ENCODE results near the gene PLA2G4F. TPM values are rescaled to one million over a fixed set of nuclear protein-coding genes. Genes with fewer than 3 reads are reported as not detected.
A peak's percentile ranks its signal among the peaks of the same experiment; 100 is the strongest.

The PLA2G4F gene
- polyA plus RNA-seq, 3 donors from 2014 or later = not detected

- Mint-ChIP-seq H3K27ac (peak overlapping the region in 1 of 6 donors; percentile 2), H3K4me3 (no peak overlapping the region), H3K9me3 (no peaks in the 10 kb centered on the region), H3K4me1 (no peaks in the 10 kb centered on the region), H3K36me3 (peaks cover 18 to 39% (median 29%) of the 10 kb centered on the region in 3 donors), H3K27me3 (ENCODE audit: low read depth in 3 of 3) (peaks cover 0 to 2% (median 0%) of the 10 kb centered on the region in 3 donors)
- no peak for DNase-seq
Observed at GRCh38 chr15:42158941-42159340, 2.5 kb upstream of the PLA2G4F start.

GRCh38 chr15:42157981-42158765 is 1.7 kb upstream of the PLA2G4F start:
- peaks cover 16 to 32% (median 22%) of the 10 kb centered on the region in 3 donors for H3K36me3 Mint-ChIP-seq
- H3K27me3 Mint-ChIP-seq (ENCODE audit: low read depth in 3 of 3) = peaks cover 0 to 4% (median 0%) of the 10 kb centered on the region in 3 donors
- no peaks in the 10 kb centered on the region for H3K4me1 Mint-ChIP-seq
- H3K4me3 Mint-ChIP-seq = no peak overlapping the region
- H3K9me3 Mint-ChIP-seq = no peaks in the 10 kb centered on the region
- no peak for DNase-seq
- H3K27ac Mint-ChIP-seq = peak overlapping the region in 4 of 6 donors; percentile 2 to 61 (median 36)

- Mint-ChIP-seq H3K9me3 (no peaks in the 10 kb centered on the region), H3K4me3 (no peak overlapping the region), H3K4me1 (no peaks in the 10 kb centered on the region), H3K36me3 (peaks cover 11 to 26% (median 18%) of the 10 kb centered on the region in 3 donors), H3K27ac (peak overlapping the region in 1 of 6 donors; percentile 65), H3K27me3 (ENCODE audit: low read depth in 3 of 3) (peaks cover 0 to 4% (median 0%) of the 10 kb centered on the region in 3 donors)
- DNase-seq = no peak
Observed at GRCh38 chr15:42157381-42157780, 945 bp upstream of the PLA2G4F start.

- Mint-ChIP-seq H3K27me3 (ENCODE audit: low read depth in 3 of 3) (peaks cover 0 to 6% (median 0%) of the 10 kb centered on the region in 3 donors), H3K27ac (no peak overlapping the region), H3K4me1 (no peaks in the 10 kb centered on the region), H3K4me3 (no peak overlapping the region), H3K36me3 (peaks cover 7 to 13% (median 7%) of the 10 kb centered on the region in 3 donors), H3K9me3 (no peaks in the 10 kb centered on the region)
- no peak for DNase-seq
Observed at GRCh38 chr15:42155546-42156242, 742 bp downstream of the PLA2G4F start.

- no peak overlapping the region for H3K27ac Mint-ChIP-seq
- H3K36me3 Mint-ChIP-seq = peaks cover 5 to 11% (median 6%) of the 10 kb centered on the region in 3 donors
- no peaks in the 10 kb centered on the region for H3K9me3 Mint-ChIP-seq
- H3K27me3 Mint-ChIP-seq (ENCODE audit: low read depth in 3 of 3) = peaks cover 0 to 6% (median 0%) of the 10 kb centered on the region in 3 donors
- no peak for DNase-seq
- H3K4me3 Mint-ChIP-seq = no peak overlapping the region
- H3K4me1 Mint-ChIP-seq = no peaks in the 10 kb centered on the region
Observed at GRCh38 chr15:42154956-42155355, 1.5 kb downstream of the PLA2G4F start.

- Mint-ChIP-seq H3K27ac (no peak overlapping the region), H3K4me1 (no peaks in the 10 kb centered on the region), H3K9me3 (no peaks in the 10 kb centered on the region), H3K36me3 (peaks cover 3 to 6% (median 4%) of the 10 kb centered on the region in 3 donors), H3K4me3 (no peak overlapping the region), H3K27me3 (ENCODE audit: low read depth in 3 of 3) (peaks cover 0 to 6% (median 0%) of the 10 kb centered on the region in 3 donors)
- no peak for DNase-seq
Observed at GRCh38 chr15:42154212-42154941, 2.1 kb downstream of the PLA2G4F start.

- DNase-seq = no peak
- Mint-ChIP-seq H3K36me3 (peaks cover 3 to 4% (median 3%) of the 10 kb centered on the region in 3 donors), H3K27ac (no peak overlapping the region), H3K9me3 (no peaks in the 10 kb centered on the region), H3K4me1 (no peaks in the 10 kb centered on the region), H3K27me3 (ENCODE audit: low read depth in 3 of 3) (peaks cover 0 to 6% (median 0%) of the 10 kb centered on the region in 3 donors), H3K4me3 (no peak overlapping the region)
Observed at GRCh38 chr15:42153874-42154211, 2.6 kb downstream of the PLA2G4F start.

- Mint-ChIP-seq H3K36me3 (no peaks in the 10 kb centered on the region), H3K4me1 (no peaks in the 10 kb centered on the region), H3K4me3 (no peak overlapping the region), H3K9me3 (no peaks in the 10 kb centered on the region), H3K27ac (no peak overlapping the region), H3K27me3 (ENCODE audit: low read depth in 3 of 3) (peaks cover 0 to 6% (median 0%) of the 10 kb centered on the region in 3 donors)
- no peak for DNase-seq
Observed at GRCh38 chr15:42152921-42153698, 3.3 kb downstream of the PLA2G4F start.

GRCh38 chr15:42152196-42152920 is 4.1 kb downstream of the PLA2G4F start:
- no peak overlapping the region for H3K4me3 Mint-ChIP-seq
- H3K4me1 Mint-ChIP-seq = no peaks in the 10 kb centered on the region
- H3K27ac Mint-ChIP-seq = no peak overlapping the region
- H3K9me3 Mint-ChIP-seq = no peaks in the 10 kb centered on the region
- H3K27me3 Mint-ChIP-seq (ENCODE audit: low read depth in 3 of 3) = peaks cover 0 to 6% (median 0%) of the 10 kb centered on the region in 3 donors
- H3K36me3 Mint-ChIP-seq = no peaks in the 10 kb centered on the region
- no peak for DNase-seq

- no peak overlapping the region for H3K27ac Mint-ChIP-seq
Observed at GRCh38 chr15:42151736-42152135, 4.7 kb downstream of the PLA2G4F start.

GRCh38 chr15:42151141-42151561 is 5.3 kb downstream of the PLA2G4F start:
- Mint-ChIP-seq H3K4me3 (no peak overlapping the region), H3K27ac (no peak overlapping the region), H3K27me3 (ENCODE audit: low read depth in 3 of 3) (peaks cover 0 to 6% (median 0%) of the 10 kb centered on the region in 3 donors), H3K36me3 (no peaks in the 10 kb centered on the region), H3K4me1 (no peaks in the 10 kb centered on the region), H3K9me3 (no peaks in the 10 kb centered on the region)
- DNase-seq = no peak

More at GRCh38 chr15:42151736-42152135, 4.7 kb downstream of the PLA2G4F start:
- Mint-ChIP-seq H3K27me3 (ENCODE audit: low read depth in 3 of 3) (peaks cover 0 to 6% (median 0%) of the 10 kb centered on the region in 3 donors), H3K4me1 (no peaks in the 10 kb centered on the region), H3K36me3 (no peaks in the 10 kb centered on the region), H3K9me3 (no peaks in the 10 kb centered on the region), H3K4me3 (no peak overlapping the region)
- DNase-seq = no peak

- no peaks in the 10 kb centered on the region for H3K4me1 Mint-ChIP-seq
- no peak for DNase-seq
- H3K36me3 Mint-ChIP-seq = no peaks in the 10 kb centered on the region
- H3K9me3 Mint-ChIP-seq = no peaks in the 10 kb centered on the region
- peaks cover 0 to 6% (median 0%) of the 10 kb centered on the region in 3 donors for H3K27me3 Mint-ChIP-seq (ENCODE audit: low read depth in 3 of 3)
- H3K27ac Mint-ChIP-seq = no peak overlapping the region
- no peak overlapping the region for H3K4me3 Mint-ChIP-seq
Observed at GRCh38 chr15:42150219-42150970, 6.0 kb downstream of the PLA2G4F start.

Measured in immature natural killer cell (primary cell).